Thoracic aorta (tissue), 2 donors: Measurements from ENCODE around the gene INPP1. TPM values are rescaled to one million over a fixed set of nuclear protein-coding genes. Genes with fewer than 3 reads are reported as not detected.

ENCODE experiments used
- ATAC-seq: fragments of 150-250 bp; one replicate; pipeline ENCODE4 v1.8.0; 2017; ENCODE audit warnings: low read depth; ENCODE audit not compliant: insufficient number of reproducible peaks, low FRiP score
- DNase-seq: peaks from one replicate; pipeline ENCODE4 v3.0.0-alpha.2; 2020; ENCODE audit warnings: low spot score
- H3K27ac ChIP-seq, 2 donors: fragments of 200-600 bp; sonication (generic); 1 replicate in 1 of 2; 2 replicates in 1 of 2; pipeline ENCODE4 v1.5.1; 2016; ENCODE audit warnings: mild to moderate bottlenecking in 2 of 2, moderate library complexity in 2 of 2
- H3K27me3 ChIP-seq: fragments of 200-600 bp; sonication (generic); replicated peaks from 2 replicates; pipeline ENCODE4 v1.6.0; 2016; ENCODE audit warnings: mild to moderate bottlenecking; ENCODE audit not compliant: insufficient read depth
- H3K36me3 ChIP-seq: fragments of 200-600 bp; sonication (generic); one replicate; pipeline ENCODE4 v1.5.1; 2016
- H3K4me1 ChIP-seq, 2 donors: fragments of 200-600 bp; sonication (generic); 1 replicate in 1 of 2; 2 replicates in 1 of 2; pipeline versions ENCODE4 v1.5.1 to v1.6.0; 2016; ENCODE audit warnings: low read depth in 2 of 2, mild to moderate bottlenecking in 1 of 2; ENCODE audit not compliant: control insufficient read depth in 1 of 2
- H3K4me3 ChIP-seq: fragments of 200-600 bp; sonication (generic); 2 replicates; pipeline ENCODE4 v1.5.1; 2016; ENCODE audit warnings: mild to moderate bottlenecking
- H3K9me3 ChIP-seq: fragments of 200-600 bp; sonication (generic); 2 replicates; pipeline ENCODE4 v1.5.1; 2016
- CTCF ChIP-seq: fragments of 200-600 bp; sonication (generic); IDR thresholded peaks from one replicate; pipeline ENCODE4 v1.5.1; 2019; ENCODE audit warnings: antibody characterized with exemption
- total RNA-seq, 2 donors: library from RNA; depleted of rRNA; stranded (reverse); fragments of >200 nt; gene quantifications; one replicate each; pipeline versions ENCODE4 v1.1.0 to v1.2.3, GENCODE V29; 2016

INPP1 gene
- total RNA-seq, 2 donors from 2014 or later = 13.0 to 36.6 TPM

GRCh38 chr2:190351955-190352354 lies 8.6 kb downstream of the INPP1 start:
- Histone ChIP-seq H3K36me3 (no peaks in the 10 kb centered on the region), H3K9me3 (no peaks in the 10 kb centered on the region), H3K27ac (no peak overlapping the region), H3K4me1 (peaks cover 0 to 18% of the 10 kb centered on the region in 2 donors), H3K4me3 (no peak overlapping the region), H3K27me3 (no peaks in the 10 kb centered on the region)
- TF ChIP-seq CTCF = no peak
- ATAC-seq (no peak), DNase-seq (no peak)

GRCh38 chr2:190352668-190353536 lies 9.5 kb downstream of the INPP1 start:
- Histone ChIP-seq H3K36me3 (no peaks in the 10 kb centered on the region), H3K9me3 (no peaks in the 10 kb centered on the region), H3K4me1 (peaks cover 0 to 18% of the 10 kb centered on the region in 2 donors), H3K27me3 (no peaks in the 10 kb centered on the region), H3K27ac (peak overlapping the region in 1 of 2 donors; percentile 43), H3K4me3 (no peak overlapping the region)
- TF ChIP-seq CTCF = no peak
- no peak for ATAC-seq
- DNase-seq = no peak

- H3K4me3 ChIP-seq = no peak overlapping the region
- TF ChIP-seq CTCF = no peak
- no peaks in the 10 kb centered on the region for H3K36me3 ChIP-seq
- H3K27ac ChIP-seq = peak overlapping the region in 1 of 2 donors; percentile 43
- peaks cover 0 to 23% of the 10 kb centered on the region in 2 donors for H3K4me1 ChIP-seq
- DNase-seq (no peak), ATAC-seq (no peak)
- no peaks in the 10 kb centered on the region for H3K27me3 ChIP-seq
- H3K9me3 ChIP-seq = no peaks in the 10 kb centered on the region
Observed at GRCh38 chr2:190353537-190353899, 10.1 kb downstream of the INPP1 start.

- H3K4me1 ChIP-seq = peaks cover 0 to 29% of the 10 kb centered on the region in 2 donors
Observed at GRCh38 chr2:190354003-190354690, 10.8 kb downstream of the INPP1 start.

More at GRCh38 chr2:190354003-190354690, 10.8 kb downstream of the INPP1 start:
- Histone ChIP-seq H3K27ac (no peak overlapping the region), H3K4me3 (no peak overlapping the region), H3K9me3 (no peaks in the 10 kb centered on the region), H3K27me3 (no peaks in the 10 kb centered on the region), H3K36me3 (no peaks in the 10 kb centered on the region)
- DNase-seq (no peak), ATAC-seq (no peak)
- no peak for TF ChIP-seq CTCF
